HCT116 (cell line): ENCODE results near the gene OR5H1. TPM values are rescaled to one million over a fixed set of nuclear protein-coding genes. Genes with fewer than 3 reads are reported as not detected.

Experiments used
- ATAC-seq: fragments of 200-7000 bp; cut with Tn5 transposase; 2 replicates; pipeline ENCODE4 v1.9.1; 2020; ENCODE audit warnings: mild to moderate bottlenecking, moderate library complexity
- BruUV-seq: library from RNA; stranded (reverse); fragments of 400-500 nt; replicated peaks from 2 replicates; lab custom pipeline; 2021; lab: Mats Ljungman, UMichigan
- CTCF ChIA-PET: fragments of 300-600 bp; sonication (Branson Sonifier 250); formaldehyde crosslinking; loops from one replicate; lab custom pipeline; 2021; ENCODE audit warnings: antibody characterized with exemption; lab: Charles Lee
- POLR2A ChIA-PET: fragments of 300-600, 350-600 bp; sonication (Branson Sonifier 250); formaldehyde crosslinking; loops from one replicate; lab custom pipeline; 2021; ENCODE audit warnings: antibody characterized with exemption; lab: Charles Lee
- RAD21 ChIA-PET, 2 experiments: fragments of 300-600 bp; sonication (Branson Sonifier 250); formaldehyde crosslinking; loops; one replicate each; lab custom pipeline; 2023; ENCODE audit warnings: low total read pairs in 2 of 2; ENCODE audit not compliant: uncharacterized antibody in 2 of 2, unreplicated experiment in 2 of 2, low non-redundant PET in 1 of 2; lab: Charles Lee
- DNase-seq: peaks from one replicate; pipeline ENCODE4 v3.0.0-alpha.2; 2010; ENCODE audit warnings: low read depth, low spot score
- H2AFZ ChIP-seq: fragments of 200-600 bp; shearing (Covaris generic), sonication (generic); 2 replicates; pipeline ENCODE4 v1.6.1; 2017; ENCODE audit warnings: low read depth, mixed run types, mixed read lengths, antibody characterized with exemption, low read length; ENCODE audit not compliant: poor library complexity, severe bottlenecking
- H3K27ac ChIP-seq: 2 replicates; pipeline ENCODE4 v1.5.1; 2012; ENCODE audit warnings: low read depth, low read length
- H3K27me3 ChIP-seq: fragments of 200-600 bp; sonication (generic); 2 replicates; pipeline ENCODE4 v1.6.1; 2016; ENCODE audit warnings: mixed run types, low read length, mixed read lengths; ENCODE audit not compliant: insufficient read depth
- H3K36me3 ChIP-seq, 2 experiments: fragments of 200-500 bp in 1 of 2; fragments of 200-600 bp in 1 of 2; sonication (Bioruptor generic) in 1 of 2; sonication (generic) in 1 of 2; 2 replicates each; pipeline versions ENCODE4 v1.5.1 to v1.6.1; 2014 to 2016; ENCODE audit warnings: low read length in 2 of 2, inconsistent platforms in 1 of 2, mixed read lengths in 1 of 2, mixed run types in 1 of 2; ENCODE audit not compliant: insufficient read depth in 2 of 2, control insufficient read depth in 1 of 2
- H3K4me1 ChIP-seq, 2 experiments: fragments of 200-600 bp in 1 of 2; sonication (generic) in 1 of 2; 2 replicates each; pipeline versions ENCODE4 v1.5.1 to v1.6.1; 2012 to 2017; ENCODE audit warnings: low read length in 2 of 2, inconsistent platforms in 1 of 2, mild to moderate bottlenecking in 1 of 2, mixed read lengths in 1 of 2, mixed run types in 1 of 2, moderate library complexity in 1 of 2; ENCODE audit not compliant: insufficient read depth in 2 of 2, control insufficient read depth in 1 of 2
- H3K4me2 ChIP-seq: fragments of 200-600 bp; sonication (generic); 2 replicates; pipeline ENCODE4 v1.6.1; 2017; ENCODE audit warnings: mixed run types, low read length, mixed read lengths
- H3K4me3 ChIP-seq, 2 experiments: fragments of 200-600 bp in 1 of 2; sonication (generic) in 1 of 2; replicated peaks in 1 of 2; 2 replicates each; pipeline ENCODE4 v1.5.1; 2011 to 2016; ENCODE audit warnings: low read length in 2 of 2, control low read depth in 1 of 2, low read depth in 1 of 2, mild to moderate bottlenecking in 1 of 2, mixed read lengths in 1 of 2, mixed run types in 1 of 2
- H3K79me2 ChIP-seq: fragments of 200-600 bp; sonication (generic); 2 replicates; pipeline ENCODE4 v1.6.1; 2017; ENCODE audit warnings: mild to moderate bottlenecking, mixed run types, low read length, moderate library complexity, mixed read lengths; ENCODE audit not compliant: insufficient read depth
- H3K9ac ChIP-seq: fragments of 200-600 bp; sonication (generic); 2 replicates; pipeline ENCODE4 v1.6.1; 2016; ENCODE audit warnings: low read length, mixed read lengths
- H3K9me2 ChIP-seq: fragments of 200-600 bp; sonication (generic), shearing (Covaris generic); 2 replicates; pipeline ENCODE4 v1.6.1; 2017; ENCODE audit warnings: mixed run types, mild to moderate bottlenecking, moderate library complexity; ENCODE audit not compliant: insufficient read depth
- H3K9me3 ChIP-seq, 2 experiments: fragments of 200-500 bp in 1 of 2; fragments of 200-600 bp in 1 of 2; sonication (Bioruptor generic) in 1 of 2; sonication (generic) in 1 of 2; 2 replicates each; pipeline ENCODE4 v1.6.1; 2014 to 2017; ENCODE audit warnings: low read length in 2 of 2, mixed read lengths in 2 of 2, inconsistent platforms in 1 of 2, low read depth in 1 of 2, mild to moderate bottlenecking in 1 of 2, mixed run types in 1 of 2, moderate library complexity in 1 of 2; ENCODE audit not compliant: control insufficient read depth in 1 of 2, insufficient read depth in 1 of 2
- H4K20me1 ChIP-seq: fragments of 200-600 bp; sonication (generic), shearing (Covaris generic); 2 replicates; pipeline ENCODE4 v1.6.1; 2017; ENCODE audit warnings: mixed run types, mild to moderate bottlenecking, moderate library complexity; ENCODE audit not compliant: insufficient read depth
- ATF3 ChIP-seq: IDR thresholded peaks from 2 replicates; pipeline ENCODE4 v1.6.1; 2012
- CEBPB ChIP-seq: IDR thresholded peaks from 2 replicates; pipeline ENCODE4 v1.6.1; 2012; ENCODE audit warnings: low read depth
- CTCF ChIP-seq, 3 experiments: fragments of 200-600 bp in 1 of 3; sonication (generic) in 1 of 3; IDR thresholded peaks in 2 of 3; conservative IDR thresholded peaks in 1 of 3; 2 replicates each; pipeline ENCODE4 v1.5.1; 2012 to 2017; ENCODE audit warnings: low read depth in 2 of 3, low read length in 2 of 3, antibody characterized with exemption in 1 of 3, borderline replicate concordance in 1 of 3, control low read depth in 1 of 3, mild to moderate bottlenecking in 1 of 3, mixed read lengths in 1 of 3, mixed run types in 1 of 3, moderate library complexity in 1 of 3; ENCODE audit not compliant: insufficient read depth in 1 of 3
- EGR1 ChIP-seq: IDR thresholded peaks from 2 replicates; pipeline ENCODE4 v1.6.1; 2012; ENCODE audit warnings: low read depth
- EZH2 ChIP-seq: fragments of 200-600 bp; sonication (generic); IDR thresholded peaks from 2 replicates; pipeline ENCODE4 v1.6.1; 2017; ENCODE audit warnings: antibody characterized with exemption, mixed run types
- EZH2phosphoT487 ChIP-seq: fragments of 200-600 bp; IDR thresholded peaks from 2 replicates; pipeline ENCODE4 v1.6.1; 2018; ENCODE audit warnings: antibody characterized with exemption, borderline replicate concordance
- FOSL1 ChIP-seq: IDR thresholded peaks from 2 replicates; pipeline ENCODE4 v1.6.1; 2012; ENCODE audit warnings: low read depth
- JUND ChIP-seq: IDR thresholded peaks from 2 replicates; pipeline ENCODE4 v1.6.1; 2012
- POLR2AphosphoS5 ChIP-seq: IDR thresholded peaks from 2 replicates; pipeline ENCODE4 v1.6.1; 2011; ENCODE audit warnings: mild to moderate bottlenecking, low read depth, low read length, moderate library complexity
- SP1 ChIP-seq: IDR thresholded peaks from 2 replicates; pipeline ENCODE4 v1.6.1; 2012; ENCODE audit warnings: low read depth
- SRF ChIP-seq: IDR thresholded peaks from 2 replicates; pipeline ENCODE4 v1.6.1; 2012; ENCODE audit warnings: low read depth
- TCF7L2 ChIP-seq: IDR thresholded peaks from 2 replicates; pipeline ENCODE4 v1.7.0; 2011; ENCODE audit warnings: borderline replicate concordance, inconsistent platforms; ENCODE audit not compliant: insufficient read depth, insufficient read length; ENCODE audit errors: extremely low read depth
- YY1 ChIP-seq: IDR thresholded peaks from 2 replicates; pipeline ENCODE4 v1.6.1; 2011; ENCODE audit warnings: low read length, low read depth, moderate library complexity, mild to moderate bottlenecking; ENCODE audit not compliant: insufficient replicate concordance; ENCODE audit errors: extremely low read depth
- ZBTB33 ChIP-seq: IDR thresholded peaks from 2 replicates; pipeline ENCODE4 v1.6.1; 2011; ENCODE audit warnings: mild to moderate bottlenecking, low read length, moderate library complexity; ENCODE audit not compliant: insufficient replicate concordance; ENCODE audit errors: extremely low read depth
- ZFX ChIP-seq: fragments of 450-650 bp; IDR thresholded peaks from 2 replicates; pipeline ENCODE4 v1.6.1; 2017
- ZNF274 ChIP-seq: fragments of 200-500 bp; sonication (Bioruptor generic); IDR thresholded peaks from 2 replicates; pipeline ENCODE4 v1.6.1; 2014; ENCODE audit warnings: mild to moderate bottlenecking, low read depth, low read length, inconsistent platforms
- intact Hi-C: fragments of 100-400 bp; cut with micrococcal nuclease; formaldehyde crosslinking; loops from 2 replicates; pipeline ENCODE4 v1.10.0; 2022
- total RNA-seq: library from RNA; stranded (reverse); gene quantifications from one replicate; pipeline ENCODE4 v1.2.1, GENCODE V29; 2021; ENCODE audit not compliant: unreplicated experiment
- TF ChIP-seq, protein P1 (sequence below): IDR thresholded peaks from 2 replicates; pipeline ENCODE4 v1.6.1; 2012; ENCODE audit warnings: low read depth
- TF ChIP-seq, protein P2 (sequence below): IDR thresholded peaks from 2 replicates; pipeline ENCODE4 v1.6.1; 2012

OR5H1 gene
- total RNA-seq, 1 experiment from 2014 or later = not detected

- H3K27me3 ChIP-seq = no peaks in the 10 kb centered on the region
- intact Hi-C loops = no loop called here
- no peaks in the 10 kb centered on the region for H3K36me3 ChIP-seq
- BruUV-seq = no TSS peak
- DNase-seq = no peak
- RAD21 ChIA-PET = no interaction called here
- H3K79me2 ChIP-seq = no peaks in the 10 kb centered on the region
- no peak overlapping the region for H3K4me3 ChIP-seq
- H3K4me1 ChIP-seq = no peaks in the 10 kb centered on the region
- ATAC-seq = no peak
- H3K9me3 ChIP-seq = no peaks in the 10 kb centered on the region
- H2AFZ ChIP-seq = no peak overlapping the region
- H3K4me2 ChIP-seq = no peak overlapping the region
- CTCF ChIA-PET = interaction anchor here (1.6 kb wide), 1 partner anchor 157 kb away, joined by 3 read pairs; no protein-coding TSS in a partner anchor
- TF ChIP-seq EZH2phosphoT487 (no peak), EGR1 (no peak), YY1 (no peak), CTCF (IDR thresholded peaks at IDR 0.05 in 2 of 3, conservative IDR thresholded peaks at IDR 0.05 in 1 of 3; ENCODE audit: borderline replicate concordance in 1 of 3, insufficient read depth in 1 of 3, low read depth in 2 of 3, low read length in 2 of 3) (no peak), TCF7L2 (no peak), EZH2 (no peak), ATF3 (no peak), CEBPB (no peak), SRF (no peak), ZFX (no peak), POLR2AphosphoS5 (no peak), SP1 (no peak), ZBTB33 (no peak), JUND (no peak), ZNF274 (no peak), FOSL1 (no peak)
- TF ChIP-seq, protein P1, sequence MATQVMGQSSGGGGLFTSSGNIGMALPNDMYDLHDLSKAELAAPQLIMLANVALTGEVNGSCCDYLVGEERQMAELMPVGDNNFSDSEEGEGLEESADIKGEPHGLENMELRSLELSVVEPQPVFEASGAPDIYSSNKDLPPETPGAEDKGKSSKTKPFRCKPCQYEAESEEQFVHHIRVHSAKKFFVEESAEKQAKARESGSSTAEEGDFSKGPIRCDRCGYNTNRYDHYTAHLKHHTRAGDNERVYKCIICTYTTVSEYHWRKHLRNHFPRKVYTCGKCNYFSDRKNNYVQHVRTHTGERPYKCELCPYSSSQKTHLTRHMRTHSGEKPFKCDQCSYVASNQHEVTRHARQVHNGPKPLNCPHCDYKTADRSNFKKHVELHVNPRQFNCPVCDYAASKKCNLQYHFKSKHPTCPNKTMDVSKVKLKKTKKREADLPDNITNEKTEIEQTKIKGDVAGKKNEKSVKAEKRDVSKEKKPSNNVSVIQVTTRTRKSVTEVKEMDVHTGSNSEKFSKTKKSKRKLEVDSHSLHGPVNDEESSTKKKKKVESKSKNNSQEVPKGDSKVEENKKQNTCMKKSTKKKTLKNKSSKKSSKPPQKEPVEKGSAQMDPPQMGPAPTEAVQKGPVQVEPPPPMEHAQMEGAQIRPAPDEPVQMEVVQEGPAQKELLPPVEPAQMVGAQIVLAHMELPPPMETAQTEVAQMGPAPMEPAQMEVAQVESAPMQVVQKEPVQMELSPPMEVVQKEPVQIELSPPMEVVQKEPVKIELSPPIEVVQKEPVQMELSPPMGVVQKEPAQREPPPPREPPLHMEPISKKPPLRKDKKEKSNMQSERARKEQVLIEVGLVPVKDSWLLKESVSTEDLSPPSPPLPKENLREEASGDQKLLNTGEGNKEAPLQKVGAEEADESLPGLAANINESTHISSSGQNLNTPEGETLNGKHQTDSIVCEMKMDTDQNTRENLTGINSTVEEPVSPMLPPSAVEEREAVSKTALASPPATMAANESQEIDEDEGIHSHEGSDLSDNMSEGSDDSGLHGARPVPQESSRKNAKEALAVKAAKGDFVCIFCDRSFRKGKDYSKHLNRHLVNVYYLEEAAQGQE = no peak
- TF ChIP-seq, protein P2, sequence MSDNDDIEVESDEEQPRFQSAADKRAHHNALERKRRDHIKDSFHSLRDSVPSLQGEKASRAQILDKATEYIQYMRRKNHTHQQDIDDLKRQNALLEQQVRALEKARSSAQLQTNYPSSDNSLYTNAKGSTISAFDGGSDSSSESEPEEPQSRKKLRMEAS = no peak
- TF ChIP-seq, all 23 proteins: peak for 0
- no peak overlapping the region for H3K27ac ChIP-seq
- POLR2A ChIA-PET = no interaction called here
- no peaks in the 10 kb centered on the region for H4K20me1 ChIP-seq
- no peaks in the 10 kb centered on the region for H3K9me2 ChIP-seq
- no peak overlapping the region for H3K9ac ChIP-seq
Measured at GRCh38 chr3:98172621-98173020, 42.1 kb downstream of the OR5H1 start.
